Uterus (tissue), 4 donors: Measurements from ENCODE around the gene CASK. TPM values are rescaled to one million over a fixed set of nuclear protein-coding genes. Genes with fewer than 3 reads are reported as not detected.

Experiments used
- DNase-seq, 2 donors: peaks; one replicate each; pipeline ENCODE4 v3.0.0-alpha.2; 2019 to 2020
- H3K27ac ChIP-seq, 2 donors: fragments of 200-600 bp; sonication (generic); 1 replicate in 1 of 2; 2 replicates in 1 of 2; pipeline ENCODE4 v1.5.1; 2016 to 2018
- H3K27me3 ChIP-seq, 2 donors: fragments of 200-600 bp; sonication (generic); one replicate each; pipeline ENCODE4 v1.5.1; 2018 to 2019; ENCODE audit warnings: control low read depth in 1 of 2
- H3K36me3 ChIP-seq, 2 donors: fragments of 200-600 bp; sonication (generic); one replicate each; pipeline ENCODE4 v1.5.1; 2019; ENCODE audit warnings: control low read depth in 1 of 2
- H3K4me1 ChIP-seq, 2 donors: fragments of 200-600 bp; sonication (generic); one replicate each; pipeline ENCODE4 v1.5.1; 2018 to 2019; ENCODE audit warnings: control low read depth in 1 of 2
- H3K4me3 ChIP-seq, 2 donors: fragments of 200-600 bp; sonication (generic); 1 replicate in 1 of 2; 2 replicates in 1 of 2; pipeline ENCODE4 v1.5.1; 2018 to 2019; ENCODE audit warnings: mild to moderate bottlenecking in 1 of 2
- H3K9me3 ChIP-seq, 2 donors: fragments of 200-600 bp; sonication (generic); one replicate each; pipeline ENCODE4 v1.5.1; 2019; ENCODE audit warnings: control low read depth in 1 of 2
- CTCF ChIP-seq, 4 experiments: fragments of 200-600 bp in 2 of 4; fragments of 450-650 bp in 2 of 4; sonication (generic) in 2 of 4; IDR thresholded peaks; one replicate each; pipeline ENCODE4 v1.5.1; 2016 to 2019; ENCODE audit warnings: antibody characterized with exemption in 4 of 4, mild to moderate bottlenecking in 2 of 4, moderate library complexity in 1 of 4
- POLR2A ChIP-seq, 2 donors: fragments of 450-650 bp; IDR thresholded peaks; one replicate each; pipeline ENCODE4 v1.6.1; 2016; ENCODE audit warnings: antibody characterized with exemption in 2 of 2, mild to moderate bottlenecking in 1 of 2, moderate library complexity in 1 of 2
- intact Hi-C: fragments of 100-400 bp; cut with DNase I; formaldehyde crosslinking; loops from one replicate; pipeline ENCODE4 v1.15.1; 2023; ENCODE audit warnings: low total_unique reads
- total RNA-seq, 4 donors: library from RNA; depleted of rRNA in 3 of 4; stranded (reverse); fragments of >200 nt in 3 of 4; gene quantifications; one replicate each; pipeline versions ENCODE4 v1.1.0 to v1.2.4, GENCODE V29; 2014 to 2023
- donor health status: DM: yes; HTN: yes; CAD: no.

CASK gene
- total RNA-seq, 4 donors from 2014 or later, result 7.9 to 76.0 (median 40.7) TPM

GRCh38 chrX:41589634-41590270 is 333.6 kb downstream of the CASK start:
- H3K27me3 ChIP-seq, result no peaks in the 10 kb centered on the region
- intact Hi-C loops, result no loop called here
- no peaks in the 10 kb centered on the region for H3K4me1 ChIP-seq
- TF ChIP-seq POLR2A (IDR thresholded peaks at IDR 0.05) (no peak), CTCF (IDR thresholded peaks at IDR 0.05) (no peak)
- H3K9me3 ChIP-seq, result no peaks in the 10 kb centered on the region
- no peak for DNase-seq
- no peak overlapping the region for H3K27ac ChIP-seq
- no peak overlapping the region for H3K4me3 ChIP-seq
- H3K36me3 ChIP-seq, result no peaks in the 10 kb centered on the region

GRCh38 chrX:41588271-41588670 is 335.1 kb downstream of the CASK start:
- Histone ChIP-seq H3K36me3 (no peaks in the 10 kb centered on the region), H3K4me3 (no peak overlapping the region), H3K27me3 (no peaks in the 10 kb centered on the region), H3K4me1 (no peaks in the 10 kb centered on the region), H3K9me3 (no peaks in the 10 kb centered on the region), H3K27ac (no peak overlapping the region)
- TF ChIP-seq POLR2A (IDR thresholded peaks at IDR 0.05), result no peak
- no peak for TF ChIP-seq CTCF (IDR thresholded peaks at IDR 0.05)
- intact Hi-C loops, result no loop called here
- no peak for DNase-seq

GRCh38 chrX:41580423-41581064 is 342.8 kb downstream of the CASK start:
- H3K4me1 ChIP-seq, result no peaks in the 10 kb centered on the region
- no peaks in the 10 kb centered on the region for H3K27me3 ChIP-seq
- H3K27ac ChIP-seq, result no peak overlapping the region
- DNase-seq, result no peak
- H3K9me3 ChIP-seq, result no peaks in the 10 kb centered on the region
- H3K36me3 ChIP-seq, result no peaks in the 10 kb centered on the region
- TF ChIP-seq POLR2A (IDR thresholded peaks at IDR 0.05), result no peak
- TF ChIP-seq CTCF (IDR thresholded peaks at IDR 0.05), result no peak
- intact Hi-C loops, result no loop called here
- H3K4me3 ChIP-seq, result no peak overlapping the region

GRCh38 chrX:41563876-41564275 is 359.5 kb downstream of the CASK start:
- Histone ChIP-seq H3K27ac (no peak overlapping the region), H3K36me3 (no peaks in the 10 kb centered on the region), H3K4me1 (no peaks in the 10 kb centered on the region), H3K4me3 (no peak overlapping the region), H3K27me3 (no peaks in the 10 kb centered on the region), H3K9me3 (no peaks in the 10 kb centered on the region)
- TF ChIP-seq CTCF (IDR thresholded peaks at IDR 0.05) (no peak), POLR2A (IDR thresholded peaks at IDR 0.05) (no peak)
- intact Hi-C loops, result no loop called here
- no peak for DNase-seq

GRCh38 chrX:41561045-41561444 is 362.3 kb downstream of the CASK start:
- H3K36me3 ChIP-seq, result no peaks in the 10 kb centered on the region
- intact Hi-C loops, result no loop called here
- no peaks in the 10 kb centered on the region for H3K9me3 ChIP-seq
- DNase-seq, result peak in 1 of 2 donors; percentile 31
- H3K27ac ChIP-seq, result peak overlapping the region; percentile 47 to 68
- no peak for TF ChIP-seq CTCF (IDR thresholded peaks at IDR 0.05)
- TF ChIP-seq POLR2A (IDR thresholded peaks at IDR 0.05), result no peak
- H3K4me3 ChIP-seq, result no peak overlapping the region
- H3K27me3 ChIP-seq, result no peaks in the 10 kb centered on the region
- H3K4me1 ChIP-seq, result no peaks in the 10 kb centered on the region
